ENCODE data around the gene ATXN7L1. TPM values are rescaled to one million over a fixed set of nuclear protein-coding genes. Genes with fewer than 3 reads are reported as not detected.

ATXN7L1 gene, protein sequence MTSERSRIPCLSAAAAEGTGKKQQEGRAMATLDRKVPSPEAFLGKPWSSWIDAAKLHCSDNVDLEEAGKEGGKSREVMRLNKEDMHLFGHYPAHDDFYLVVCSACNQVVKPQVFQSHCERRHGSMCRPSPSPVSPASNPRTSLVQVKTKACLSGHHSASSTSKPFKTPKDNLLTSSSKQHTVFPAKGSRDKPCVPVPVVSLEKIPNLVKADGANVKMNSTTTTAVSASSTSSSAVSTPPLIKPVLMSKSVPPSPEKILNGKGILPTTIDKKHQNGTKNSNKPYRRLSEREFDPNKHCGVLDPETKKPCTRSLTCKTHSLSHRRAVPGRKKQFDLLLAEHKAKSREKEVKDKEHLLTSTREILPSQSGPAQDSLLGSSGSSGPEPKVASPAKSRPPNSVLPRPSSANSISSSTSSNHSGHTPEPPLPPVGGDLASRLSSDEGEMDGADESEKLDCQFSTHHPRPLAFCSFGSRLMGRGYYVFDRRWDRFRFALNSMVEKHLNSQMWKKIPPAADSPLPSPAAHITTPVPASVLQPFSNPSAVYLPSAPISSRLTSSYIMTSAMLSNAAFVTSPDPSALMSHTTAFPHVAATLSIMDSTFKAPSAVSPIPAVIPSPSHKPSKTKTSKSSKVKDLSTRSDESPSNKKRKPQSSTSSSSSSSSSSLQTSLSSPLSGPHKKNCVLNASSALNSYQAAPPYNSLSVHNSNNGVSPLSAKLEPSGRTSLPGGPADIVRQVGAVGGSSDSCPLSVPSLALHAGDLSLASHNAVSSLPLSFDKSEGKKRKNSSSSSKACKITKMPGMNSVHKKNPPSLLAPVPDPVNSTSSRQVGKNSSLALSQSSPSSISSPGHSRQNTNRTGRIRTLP
- total RNA-seq = 4.6 and 6.8 TPM in 2 replicates

DNA sequence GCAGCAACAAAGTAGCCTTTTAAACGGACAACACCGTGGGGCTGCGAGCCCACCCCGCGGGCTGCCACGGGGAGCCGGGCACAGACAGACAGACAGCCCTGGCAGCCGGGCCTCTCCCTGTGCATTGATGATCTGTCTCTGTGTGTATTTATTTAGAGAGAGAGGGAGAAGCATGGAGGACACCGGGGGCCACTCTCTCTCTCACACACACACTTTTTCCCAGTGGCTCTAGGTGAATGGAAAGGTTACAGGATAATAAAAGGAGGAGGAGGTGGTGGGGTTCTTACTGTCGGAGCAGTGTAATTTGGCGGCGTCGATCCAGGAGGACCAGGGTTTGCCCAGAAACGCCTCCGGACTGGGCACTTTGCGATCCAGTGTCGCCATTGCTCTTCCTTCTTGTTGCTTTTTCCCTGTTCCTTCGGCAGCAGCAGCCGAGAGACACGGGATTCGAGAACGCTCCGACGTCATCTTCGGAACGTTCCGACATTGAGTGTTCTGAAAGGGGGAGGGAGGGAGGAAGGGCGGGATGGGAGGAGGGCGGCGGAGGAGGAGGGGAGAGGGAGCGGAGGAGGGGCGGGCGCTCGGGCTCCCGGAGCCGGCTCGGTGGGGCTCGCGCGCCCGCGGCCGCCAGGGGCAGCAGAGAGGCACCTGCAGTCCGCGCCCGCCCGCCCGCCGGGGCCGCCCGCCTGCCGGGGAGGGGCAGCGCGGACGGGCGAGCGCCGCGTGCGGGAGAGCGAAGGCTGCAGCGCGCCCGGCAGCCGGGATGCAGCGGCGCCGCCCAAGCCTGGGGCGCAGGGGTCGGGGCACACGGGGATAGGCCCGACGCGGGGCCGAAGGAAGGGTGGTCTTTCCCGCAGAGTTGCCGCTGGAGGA is at the start of gene ATXN7L1:
Gene ATXN7L1 (minus strand): TSS at position 509 of the 873 bp plus-strand sequence. CDS start 41 bp downstream, at position 468.

DNA sequence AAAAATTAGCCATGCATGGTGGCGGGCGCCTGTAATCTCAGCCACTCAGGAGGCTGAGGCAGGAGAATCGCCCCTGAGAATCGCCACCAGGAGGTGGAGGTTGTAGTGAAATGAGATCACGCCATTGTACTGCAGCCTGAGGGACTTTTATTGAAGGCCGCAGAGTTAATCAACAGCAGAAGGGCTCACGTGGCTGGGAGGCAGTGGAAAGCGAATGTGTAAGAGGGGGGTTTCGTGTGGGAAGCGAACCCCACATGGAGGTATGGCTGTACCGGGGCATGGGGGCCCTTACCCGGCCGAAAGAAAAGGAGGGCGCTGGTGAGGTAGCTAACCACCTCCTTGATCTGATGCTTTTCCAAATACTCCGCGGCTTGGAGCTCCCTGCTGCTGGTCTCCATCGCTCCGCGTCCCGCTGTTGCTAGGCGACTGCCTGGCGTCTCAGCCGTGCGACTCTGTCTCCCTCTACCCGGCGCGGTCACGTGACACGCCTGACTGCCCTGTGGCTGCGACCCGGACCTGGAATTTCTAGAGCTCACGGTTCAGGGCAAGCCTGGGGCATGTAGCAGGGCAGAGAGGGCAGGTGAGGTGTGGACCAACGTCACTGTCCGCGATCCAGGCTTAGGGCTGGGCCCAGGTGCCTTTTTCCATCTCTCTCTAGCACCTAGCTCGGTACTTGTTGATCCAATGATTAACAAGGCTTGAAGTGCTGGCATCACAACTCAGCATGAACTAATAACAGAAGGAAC is 295.2 kb downstream of the ATXN7L1 start, which contains the start of gene EFCAB10:
Gene EFCAB10 (minus strand): TSS at position 428 of the 746 bp plus-strand sequence. CDS start 30 bp downstream, at position 398.

Other genes with a start within 250 kb of the ATXN7L1 start
- gene CDHR3, start 86.7 kb upstream of the ATXN7L1 start, total RNA-seq = 0.91 and 3.2 TPM in 2 replicates
- 63.3 and 65.7 TPM in 2 replicates for gene SYPL1, start 235.7 kb upstream of the ATXN7L1 start, total RNA-seq

All from epithelial cell of umbilical artery (primary cell).